HepG2 (cell line): Measurements from ENCODE around the gene DCAF7. TPM values are rescaled to one million over a fixed set of nuclear protein-coding genes. Genes with fewer than 3 reads are reported as not detected.

Source experiments
- HDAC2 ChIP-seq: sonication (generic); formaldehyde crosslinking; IDR thresholded peaks from 2 replicates; pipeline ENCODE4 v1.4.0; 2020; ENCODE audit warnings: missing genetic modification reagents
- IRF1 ChIP-seq: sonication (generic); formaldehyde crosslinking; IDR thresholded peaks from 2 replicates; pipeline ENCODE4 v1.4.0; 2020; ENCODE audit warnings: low read depth, mild to moderate bottlenecking, missing genetic modification reagents
- KLF12 ChIP-seq: sonication (generic); formaldehyde crosslinking; IDR thresholded peaks from 2 replicates; pipeline ENCODE4 v1.4.0; 2020; ENCODE audit warnings: missing genetic modification reagents, borderline replicate concordance
- MTA1 ChIP-seq: sonication (generic); formaldehyde crosslinking; IDR thresholded peaks from 2 replicates; pipeline ENCODE4 v1.4.0; 2020; ENCODE audit warnings: missing genetic modification reagents, mild to moderate bottlenecking, borderline replicate concordance
- MYNN ChIP-seq: sonication (generic); formaldehyde crosslinking; IDR thresholded peaks from 2 replicates; pipeline ENCODE4 v1.4.0; 2020; ENCODE audit warnings: mild to moderate bottlenecking, low read depth, missing genetic modification reagents
- NCOA1 ChIP-seq: sonication (generic); formaldehyde crosslinking; IDR thresholded peaks from 2 replicates; pipeline ENCODE4 v1.9.0; 2021; ENCODE audit warnings: missing genetic modification reagents
- NFKB2 ChIP-seq: sonication (generic); formaldehyde crosslinking; IDR thresholded peaks from 2 replicates; pipeline ENCODE4 v1.4.0; 2020; ENCODE audit warnings: missing genetic modification reagents, borderline replicate concordance
- PHF5A ChIP-seq: IDR thresholded peaks from one replicate; pipeline ENCODE4 v1.6.1; 2018; ENCODE audit warnings: low read depth, missing genetic modification reagents; ENCODE audit not compliant: unreplicated experiment
- POGZ ChIP-seq: sonication (generic); formaldehyde crosslinking; IDR thresholded peaks from 2 replicates; pipeline ENCODE4 v1.4.0; 2020; ENCODE audit warnings: mild to moderate bottlenecking, missing genetic modification reagents
- RBFOX2 ChIP-seq: fragments of 200-400 bp; formaldehyde crosslinking; IDR thresholded peaks from 2 replicates; pipeline ENCODE4 v1.6.1; 2017; ENCODE audit warnings: low read depth, mild to moderate bottlenecking, low read length
- SMC3 ChIP-seq: IDR thresholded peaks from 2 replicates; pipeline ENCODE4 v1.6.1; 2011; ENCODE audit warnings: low read length, improper control_type of control experiment
- SNAI1 ChIP-seq: sonication (generic); formaldehyde crosslinking; IDR thresholded peaks from 2 replicates; pipeline ENCODE4 v1.5.0; 2020; ENCODE audit warnings: mild to moderate bottlenecking, missing genetic modification reagents, borderline replicate concordance
- STAT5B ChIP-seq: sonication (generic); formaldehyde crosslinking; IDR thresholded peaks from 2 replicates; pipeline ENCODE4 v1.4.0; 2020; ENCODE audit warnings: missing genetic modification reagents
- TCF12 ChIP-seq, 2 experiments: fragments of 450-650 bp in 1 of 2; sonication (generic) in 1 of 2; formaldehyde crosslinking in 1 of 2; IDR thresholded peaks; 2 replicates each; pipeline versions ENCODE4 v1.6.1 to v1.8.0; 2017 to 2022; ENCODE audit warnings: antibody characterized with exemption in 1 of 2, mild to moderate bottlenecking in 1 of 2, missing genetic modification reagents in 1 of 2, moderate library complexity in 1 of 2
- THRA ChIP-seq: sonication (generic); formaldehyde crosslinking; IDR thresholded peaks from 2 replicates; pipeline ENCODE4 v1.4.0; 2020; ENCODE audit warnings: missing genetic modification reagents, borderline replicate concordance
- ZNF205 ChIP-seq: IDR thresholded peaks from 2 replicates; pipeline ENCODE4 v1.6.1; 2018; ENCODE audit warnings: missing biosample characterization, missing genetic modification reagents
- ZNF691 ChIP-seq: sonication (generic); formaldehyde crosslinking; IDR thresholded peaks from 2 replicates; pipeline ENCODE4 v1.4.0; 2020; ENCODE audit warnings: missing genetic modification reagents, low read depth, mild to moderate bottlenecking, borderline replicate concordance
- polyA plus RNA-seq, 8 experiments: library from polyadenylated mRNA; depleted of rRNA in 3 of 8; stranded (reverse) in 7 of 8; unstranded in 1 of 8; fragments of >200 nt; fragmentation: Illumina TruSeq in 4 of 8; extraction: Trizol in 4 of 8; gene quantifications; 2 replicates each; pipeline versions ENCODE4 v1.2.1 to v1.2.3, GENCODE V29; 2011 to 2016; ENCODE audit warnings: low read depth in 4 of 8, missing spikeins in 1 of 8, mixed read lengths in 1 of 8; ENCODE audit not compliant: insufficient read depth in 1 of 8
- total RNA-seq, 5 experiments: library from RNA; depleted of rRNA; stranded (reverse); fragments of >200 nt; fragmentation: Illumina TruSeq; extraction: Trizol; gene quantifications; 2 replicates each; pipeline ENCODE4 v1.2.3, GENCODE V29; 2016; ENCODE audit warnings: low read depth in 1 of 5
- TF ChIP-seq, protein P1 (sequence below): sonication (generic); formaldehyde crosslinking; IDR thresholded peaks from 2 replicates; pipeline ENCODE4 v1.8.1; 2023; ENCODE audit warnings: mild to moderate bottlenecking, moderate library complexity, missing genetic modification reagents
- TF ChIP-seq, protein P2 (sequence below): sonication (generic); formaldehyde crosslinking; IDR thresholded peaks from 2 replicates; pipeline ENCODE4 v1.4.0; 2020; ENCODE audit warnings: missing genetic modification reagents, mild to moderate bottlenecking, borderline replicate concordance

The DCAF7 gene
- total and polyA plus RNA-seq, 2 of the 13 experiments (the other 11 are each of a cell fraction or from before 2014, with no cell fraction given): 55.2 to 73.4 TPM

DNA sequence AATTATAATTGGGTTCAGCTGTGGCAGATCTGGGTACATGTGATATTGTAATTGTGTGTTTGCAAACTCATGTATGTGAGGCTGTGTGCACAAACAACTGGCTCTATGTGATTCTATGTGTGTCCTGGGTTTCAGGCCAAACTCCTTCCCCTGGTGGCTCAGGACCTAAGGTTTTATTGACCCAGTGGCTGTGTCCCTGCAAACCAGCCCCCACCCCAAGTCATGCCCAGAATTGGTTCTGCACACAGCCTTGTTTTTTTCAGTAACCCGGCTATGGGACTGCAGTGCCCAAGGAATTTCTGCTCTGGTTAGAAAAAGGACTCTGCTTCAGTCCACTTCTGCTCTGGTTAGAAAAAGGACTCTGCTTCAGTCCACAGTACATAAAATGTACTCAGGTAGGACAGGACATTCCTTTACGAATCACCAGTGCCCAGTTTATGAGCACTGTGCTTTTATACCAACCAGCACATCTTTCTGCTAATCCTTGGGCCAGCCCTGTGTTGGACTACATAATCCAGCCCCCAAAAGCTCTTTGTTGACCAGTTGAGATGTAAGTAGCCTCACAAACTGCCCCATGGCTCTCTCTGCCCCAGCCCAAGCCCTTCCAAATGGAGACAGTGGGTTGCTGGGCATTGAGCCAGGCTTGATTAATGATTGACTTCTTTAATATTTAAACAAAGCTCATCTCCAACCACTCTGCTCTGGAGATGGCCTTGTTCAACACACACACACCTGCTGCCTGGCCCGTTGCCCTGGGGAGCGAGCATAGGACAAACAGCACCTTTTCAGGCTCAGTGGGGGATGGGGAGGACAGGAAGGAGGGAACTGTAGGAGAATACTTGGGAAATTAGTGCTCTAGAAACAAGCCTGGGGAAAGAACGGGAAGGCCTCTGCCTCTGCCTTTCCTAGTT is 30.1 kb upstream of the DCAF7 start (continued):
- TF ChIP-seq KLF12 (CRISPR knock-in tag): peak; percentile 57; the same call in 1 of the 2 replicates
- TF ChIP-seq ZNF691 (CRISPR knock-in tag): peak; percentile 76; the same call in 1 of the 2 replicates
- TF ChIP-seq MTA1: peak; percentile 87
- peak; percentile 53; the same call in 1 of the 2 replicates for TF ChIP-seq NFKB2
- TF ChIP-seq, protein P1, sequence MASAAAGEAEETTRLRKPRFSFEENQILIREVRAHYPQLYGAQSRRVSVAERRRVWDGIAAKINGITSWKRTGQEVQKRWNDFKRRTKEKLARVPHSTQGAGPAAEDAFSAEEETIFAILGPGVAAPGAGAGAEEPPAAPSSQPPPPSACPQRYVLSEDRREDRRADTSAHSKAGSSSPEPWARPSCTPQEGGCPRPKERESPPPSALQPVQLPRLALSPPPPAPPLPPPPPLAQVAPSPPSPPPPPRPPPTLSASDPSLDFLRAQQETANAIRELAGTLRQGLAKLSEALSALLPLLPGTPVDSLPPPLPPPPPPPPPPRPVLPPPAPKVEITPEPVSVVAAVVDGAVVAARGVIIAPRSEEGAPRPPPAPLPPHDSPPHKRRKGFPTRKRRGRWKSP (CRISPR knock-in tag): peak; percentile 78
- peak; percentile 19; the same call in 1 of the 2 replicates for TF ChIP-seq SMC3
- peak; percentile 50 for TF ChIP-seq PHF5A (CRISPR knock-in tag)
- TF ChIP-seq ZNF205 (CRISPR knock-in tag): peak; percentile 73
- no peak for TF ChIP-seq RBFOX2
- peak; percentile 67; the same call in 1 of the 2 replicates for TF ChIP-seq NCOA1
- TF ChIP-seq HDAC2 (CRISPR knock-in tag): peak; percentile 95
- no peak for TF ChIP-seq MYNN (CRISPR knock-in tag)
- TF ChIP-seq TCF12 (IDR thresholded peaks at IDR 0.05): no peak
- TF ChIP-seq TCF12 (CRISPR knock-in tag; IDR thresholded peaks at IDR 0.05): peak; percentile 32; the same call in 1 of the 2 replicates
- peak; percentile 85; the same call in 1 of the 2 replicates for TF ChIP-seq THRA
- TF ChIP-seq, protein P2, sequence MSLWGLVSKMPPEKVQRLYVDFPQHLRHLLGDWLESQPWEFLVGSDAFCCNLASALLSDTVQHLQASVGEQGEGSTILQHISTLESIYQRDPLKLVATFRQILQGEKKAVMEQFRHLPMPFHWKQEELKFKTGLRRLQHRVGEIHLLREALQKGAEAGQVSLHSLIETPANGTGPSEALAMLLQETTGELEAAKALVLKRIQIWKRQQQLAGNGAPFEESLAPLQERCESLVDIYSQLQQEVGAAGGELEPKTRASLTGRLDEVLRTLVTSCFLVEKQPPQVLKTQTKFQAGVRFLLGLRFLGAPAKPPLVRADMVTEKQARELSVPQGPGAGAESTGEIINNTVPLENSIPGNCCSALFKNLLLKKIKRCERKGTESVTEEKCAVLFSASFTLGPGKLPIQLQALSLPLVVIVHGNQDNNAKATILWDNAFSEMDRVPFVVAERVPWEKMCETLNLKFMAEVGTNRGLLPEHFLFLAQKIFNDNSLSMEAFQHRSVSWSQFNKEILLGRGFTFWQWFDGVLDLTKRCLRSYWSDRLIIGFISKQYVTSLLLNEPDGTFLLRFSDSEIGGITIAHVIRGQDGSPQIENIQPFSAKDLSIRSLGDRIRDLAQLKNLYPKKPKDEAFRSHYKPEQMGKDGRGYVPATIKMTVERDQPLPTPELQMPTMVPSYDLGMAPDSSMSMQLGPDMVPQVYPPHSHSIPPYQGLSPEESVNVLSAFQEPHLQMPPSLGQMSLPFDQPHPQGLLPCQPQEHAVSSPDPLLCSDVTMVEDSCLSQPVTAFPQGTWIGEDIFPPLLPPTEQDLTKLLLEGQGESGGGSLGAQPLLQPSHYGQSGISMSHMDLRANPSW: peak; percentile 87
- no peak for TF ChIP-seq IRF1 (CRISPR knock-in tag)
- 0 out of 2 replicates have a peak, but pooled peaks have one; percentile 47 for TF ChIP-seq STAT5B (CRISPR knock-in tag)
- peak; percentile 97 for TF ChIP-seq SNAI1 (CRISPR knock-in tag)
- TF ChIP-seq POGZ (CRISPR knock-in tag): peak; percentile 73; the same call in 1 of the 2 replicates
